Measurements from ENCODE around the gene USP27X. TPM values are rescaled to one million over a fixed set of nuclear protein-coding genes. Genes with fewer than 3 reads are reported as not detected.

USP27X gene
- total RNA-seq, 2 experiments from 2014 or later: 1.0 to 1.3 TPM

DNA sequence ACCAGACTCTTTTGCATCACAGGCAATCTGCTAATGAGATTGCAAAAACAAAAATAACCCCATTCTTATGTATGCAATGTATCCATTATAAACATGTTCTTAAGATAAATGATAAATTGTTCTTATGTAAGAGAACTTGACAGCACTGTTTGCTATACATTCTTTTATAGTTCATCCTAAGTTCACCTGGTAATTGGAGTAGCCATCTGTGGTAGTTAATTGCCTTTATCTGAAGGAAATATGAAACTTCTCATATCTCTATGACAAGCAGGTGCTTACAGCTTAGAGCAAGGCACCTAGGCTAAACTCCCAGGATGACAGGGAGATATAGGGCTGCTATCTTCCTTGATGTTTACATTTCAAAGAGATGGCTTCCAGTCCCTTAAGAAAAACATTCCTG is 21.8 kb downstream of the USP27X start:
- H3K4me1 Mint-ChIP-seq (ENCODE audit: low read depth): no peaks in the 10 kb centered on the region
- H3K36me3 Mint-ChIP-seq (ENCODE audit: low read depth): peaks cover 5% of the 10 kb centered on the region
- DNase-seq: no peak
- CTCF ChIA-PET: no interaction called here
- H3K9me3 Mint-ChIP-seq: peaks cover 11% of the 10 kb centered on the region
- H3K4me3 Mint-ChIP-seq: no peak overlapping the region
- ATAC-seq: no peak
- POLR2A ChIA-PET: interaction anchor here (0.9 kb wide), 1 partner anchor 23 kb away, joined by 3 read pairs; no protein-coding TSS in a partner anchor
- TF ChIP-seq, protein P1, sequence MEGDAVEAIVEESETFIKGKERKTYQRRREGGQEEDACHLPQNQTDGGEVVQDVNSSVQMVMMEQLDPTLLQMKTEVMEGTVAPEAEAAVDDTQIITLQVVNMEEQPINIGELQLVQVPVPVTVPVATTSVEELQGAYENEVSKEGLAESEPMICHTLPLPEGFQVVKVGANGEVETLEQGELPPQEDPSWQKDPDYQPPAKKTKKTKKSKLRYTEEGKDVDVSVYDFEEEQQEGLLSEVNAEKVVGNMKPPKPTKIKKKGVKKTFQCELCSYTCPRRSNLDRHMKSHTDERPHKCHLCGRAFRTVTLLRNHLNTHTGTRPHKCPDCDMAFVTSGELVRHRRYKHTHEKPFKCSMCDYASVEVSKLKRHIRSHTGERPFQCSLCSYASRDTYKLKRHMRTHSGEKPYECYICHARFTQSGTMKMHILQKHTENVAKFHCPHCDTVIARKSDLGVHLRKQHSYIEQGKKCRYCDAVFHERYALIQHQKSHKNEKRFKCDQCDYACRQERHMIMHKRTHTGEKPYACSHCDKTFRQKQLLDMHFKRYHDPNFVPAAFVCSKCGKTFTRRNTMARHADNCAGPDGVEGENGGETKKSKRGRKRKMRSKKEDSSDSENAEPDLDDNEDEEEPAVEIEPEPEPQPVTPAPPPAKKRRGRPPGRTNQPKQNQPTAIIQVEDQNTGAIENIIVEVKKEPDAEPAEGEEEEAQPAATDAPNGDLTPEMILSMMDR (IDR thresholded peaks at IDR 0.05): no peak
- H3K27me3 Mint-ChIP-seq: peaks cover 16% of the 10 kb centered on the region
- intact Hi-C loops (cut with micrococcal nuclease): no loop called here
- no peak overlapping the region for H3K27ac Mint-ChIP-seq

DNA sequence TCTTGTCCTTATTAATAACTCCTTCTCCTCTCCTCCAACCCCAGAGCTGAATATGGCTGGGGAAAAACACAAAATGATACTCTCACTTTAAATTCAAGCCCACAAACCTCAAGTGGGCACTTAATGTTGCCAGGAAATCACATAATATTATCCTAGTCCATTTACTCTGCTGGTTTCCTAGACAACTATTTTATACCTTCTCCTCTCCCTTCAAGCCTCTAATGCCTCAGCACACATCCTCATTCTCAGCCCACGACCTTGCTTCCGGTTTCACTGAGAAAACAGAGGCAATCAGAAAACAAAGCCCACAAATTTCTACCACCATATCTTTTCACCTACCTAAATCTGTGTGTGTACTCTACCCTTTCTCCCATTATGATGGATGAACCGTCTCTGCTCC is 31.1 kb downstream of the USP27X start:
- Mint-ChIP-seq H3K9me3 (no peaks in the 10 kb centered on the region), H3K4me3 (no peak overlapping the region), H3K4me1 (ENCODE audit: low read depth) (peaks cover 16% of the 10 kb centered on the region), H3K27ac (peak overlapping the region; percentile 14), H3K27me3 (no peaks in the 10 kb centered on the region), H3K36me3 (ENCODE audit: low read depth) (no peaks in the 10 kb centered on the region)
- intact Hi-C loops (cut with micrococcal nuclease): no loop called here
- ChIA-PET POLR2A (no interaction called here), CTCF (interaction anchor here (3.5 kb wide), 1 partner anchor 9 kb away, joined by 16 read pairs; no protein-coding TSS in a partner anchor)
- TF ChIP-seq, protein P1 (IDR thresholded peaks at IDR 0.05): no peak
- DNase-seq (peak; percentile 37), ATAC-seq (peak; percentile 56)

DNA sequence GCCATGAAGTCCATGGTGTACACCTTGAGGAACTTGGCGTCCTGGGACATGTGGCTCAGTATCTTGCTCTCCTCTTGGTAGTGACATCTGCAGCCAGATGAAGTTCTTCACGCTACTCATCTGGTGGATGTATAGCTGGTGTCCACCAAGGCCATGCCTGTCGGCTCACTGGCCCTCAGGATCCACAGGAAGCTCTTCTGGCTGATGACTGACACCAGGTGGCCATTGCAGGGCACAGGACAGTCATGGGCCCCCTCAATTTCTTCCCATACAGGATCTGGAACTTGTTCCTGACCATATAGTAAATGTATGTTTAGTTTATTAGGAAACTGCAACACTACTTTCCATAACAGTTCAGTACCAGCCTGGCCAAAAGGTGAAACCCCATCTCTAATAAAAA is 32.8 kb downstream of the USP27X start:
- H3K27me3 Mint-ChIP-seq: no peaks in the 10 kb centered on the region
- H3K4me3 Mint-ChIP-seq: no peak overlapping the region
- CTCF ChIA-PET: interaction anchor here (0.8 kb wide), 1 partner anchor 10 kb away, joined by 4 read pairs; the partner anchor contains the start of gene CLCN5
- intact Hi-C loops (cut with micrococcal nuclease): no loop called here
- H3K36me3 Mint-ChIP-seq (ENCODE audit: low read depth): no peaks in the 10 kb centered on the region
- TF ChIP-seq, protein P1 (IDR thresholded peaks at IDR 0.05): no peak
- H3K9me3 Mint-ChIP-seq: no peaks in the 10 kb centered on the region
- H3K4me1 Mint-ChIP-seq (ENCODE audit: low read depth): peaks cover 16% of the 10 kb centered on the region
- ATAC-seq (no peak), DNase-seq (no peak)
- H3K27ac Mint-ChIP-seq: no peak overlapping the region
- POLR2A ChIA-PET: no interaction called here

DNA sequence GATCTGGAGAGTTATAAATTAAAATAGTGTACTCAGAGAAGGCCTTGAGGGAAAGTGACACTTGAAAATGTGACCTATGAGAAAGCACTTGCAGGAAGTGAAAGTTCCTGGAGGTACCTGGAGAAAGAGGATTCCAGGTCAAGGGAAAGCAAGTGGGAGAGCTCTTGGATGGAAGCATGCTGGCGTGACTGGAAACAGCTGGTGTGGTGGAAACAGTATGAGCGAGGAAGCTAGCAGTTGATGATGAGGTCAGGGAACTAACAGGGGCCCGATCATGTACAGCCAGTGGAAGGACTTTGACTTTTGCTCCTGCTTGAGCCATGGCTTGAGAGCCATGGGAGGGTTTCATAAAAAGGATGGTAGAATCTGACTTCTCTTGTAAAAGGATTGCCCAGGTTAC is 33.6 kb downstream of the USP27X start:
- CTCF ChIA-PET: no interaction called here
- Mint-ChIP-seq H3K27me3 (no peaks in the 10 kb centered on the region), H3K36me3 (ENCODE audit: low read depth) (no peaks in the 10 kb centered on the region), H3K4me1 (ENCODE audit: low read depth) (peaks cover 16% of the 10 kb centered on the region), H3K9me3 (no peaks in the 10 kb centered on the region), H3K27ac (no peak overlapping the region), H3K4me3 (no peak overlapping the region)
- ATAC-seq: no peak
- no peak for DNase-seq
- POLR2A ChIA-PET: no interaction called here
- TF ChIP-seq, protein P1 (IDR thresholded peaks at IDR 0.05): no peak
- intact Hi-C loops (cut with micrococcal nuclease): no loop called here

DNA sequence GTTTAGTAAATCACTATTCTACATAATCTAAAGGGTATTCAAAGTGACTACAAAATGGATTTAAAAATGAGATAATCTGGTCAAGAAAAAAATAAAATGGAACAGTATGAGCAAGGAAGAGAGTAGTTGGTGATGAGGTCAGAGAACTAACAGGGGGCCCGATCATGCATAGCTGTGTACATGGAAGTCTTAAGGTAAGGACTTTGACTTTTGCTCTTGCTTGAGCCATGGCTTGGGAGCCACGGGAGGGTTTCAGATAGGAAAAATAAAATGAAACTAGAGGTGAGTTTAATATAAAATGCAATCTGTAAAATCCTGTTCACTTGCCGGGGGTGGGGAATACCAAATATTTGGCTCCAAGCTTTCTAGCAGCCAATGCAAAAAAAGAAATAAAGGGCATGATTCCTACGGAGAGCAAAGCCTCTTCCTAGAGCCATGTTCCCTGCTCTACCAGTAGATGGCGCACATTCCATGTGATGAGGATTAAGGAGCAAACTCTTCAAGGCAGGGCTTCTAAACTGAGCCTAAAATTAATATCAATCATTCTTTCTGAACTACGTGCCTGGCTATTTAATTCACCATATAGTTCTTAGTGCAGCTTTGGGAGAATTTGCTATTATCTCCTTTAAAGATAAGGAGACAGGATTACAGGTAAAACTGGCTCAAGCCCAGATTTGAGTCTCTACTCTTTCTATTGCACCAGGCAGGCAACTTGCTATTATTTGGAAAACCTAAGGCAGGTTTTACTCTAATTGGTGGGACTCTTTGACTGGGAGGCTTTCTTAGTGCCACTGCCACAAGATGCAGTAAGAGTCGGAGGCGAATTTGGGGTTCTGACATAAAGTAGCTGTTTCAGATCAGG is 36.3 kb downstream of the USP27X start:
- H3K4me3 Mint-ChIP-seq: no peak overlapping the region
- no peaks in the 10 kb centered on the region for H3K27me3 Mint-ChIP-seq
- intact Hi-C loops (cut with micrococcal nuclease): no loop called here
- no peaks in the 10 kb centered on the region for H3K9me3 Mint-ChIP-seq
- POLR2A ChIA-PET: no interaction called here
- peaks cover under 1% of the 10 kb centered on the region for H3K4me1 Mint-ChIP-seq (ENCODE audit: low read depth)
- no peaks in the 10 kb centered on the region for H3K36me3 Mint-ChIP-seq (ENCODE audit: low read depth)
- TF ChIP-seq, protein P1 (IDR thresholded peaks at IDR 0.05): peak; percentile 69
- DNase-seq (peak; percentile 46), ATAC-seq (peak; percentile 75)
- CTCF ChIA-PET: interaction anchor here (0.7 to 7.7 kb wide), 7 partner anchors 8 to 664 kb away, joined by 3 to 57 read pairs (median 4); no protein-coding TSS in a partner anchor
- no peak overlapping the region for H3K27ac Mint-ChIP-seq

Data from activated CD8-positive, alpha-beta T cell treated with anti-CD3 and anti-CD28 coated beads for 36 hours (primary cell).